GM19438 (cell line): ENCODE data around the gene FCHSD1.

Source experiments
- ATAC-seq: cut with Tn5 transposase; IDR thresholded peaks from one replicate; pipeline ENCODE4 v1.9.1; 2021; ENCODE audit warnings: low read depth; ENCODE audit not compliant: unreplicated experiment

FCHSD1 gene

GRCh38 chr5:141650851-141651727 is at the start of gene FCHSD1:
Gene FCHSD1 (minus strand): TSS chr5:141651418. CDS start chr5:141651368, 50 bp downstream.
- peak; percentile 94 for ATAC-seq

- ATAC-seq, result no peak
Measured at GRCh38 chr5:141697586-141697985, 46.4 kb upstream of the FCHSD1 start.

DNA sequence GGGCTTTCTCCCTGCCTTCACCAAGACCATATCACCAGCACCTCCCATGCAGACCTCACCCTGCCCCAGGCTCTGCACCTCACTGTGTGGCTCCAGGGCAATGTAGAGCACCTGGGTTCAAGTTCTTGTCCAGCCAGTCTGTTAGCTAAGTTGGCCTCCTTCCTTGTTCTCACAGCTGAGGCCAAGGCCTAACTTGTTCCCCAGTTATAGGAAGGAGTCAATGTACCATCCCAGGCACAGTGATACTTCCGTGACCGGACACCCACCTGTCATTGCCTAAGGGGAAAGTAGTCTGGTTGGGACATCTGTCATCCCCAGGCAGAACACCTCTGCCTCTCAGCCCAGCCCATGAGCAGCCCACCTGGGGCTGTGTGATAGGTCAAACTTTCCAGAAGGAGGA is 45.2 kb upstream of the FCHSD1 start:
- ATAC-seq, result no peak

DNA sequence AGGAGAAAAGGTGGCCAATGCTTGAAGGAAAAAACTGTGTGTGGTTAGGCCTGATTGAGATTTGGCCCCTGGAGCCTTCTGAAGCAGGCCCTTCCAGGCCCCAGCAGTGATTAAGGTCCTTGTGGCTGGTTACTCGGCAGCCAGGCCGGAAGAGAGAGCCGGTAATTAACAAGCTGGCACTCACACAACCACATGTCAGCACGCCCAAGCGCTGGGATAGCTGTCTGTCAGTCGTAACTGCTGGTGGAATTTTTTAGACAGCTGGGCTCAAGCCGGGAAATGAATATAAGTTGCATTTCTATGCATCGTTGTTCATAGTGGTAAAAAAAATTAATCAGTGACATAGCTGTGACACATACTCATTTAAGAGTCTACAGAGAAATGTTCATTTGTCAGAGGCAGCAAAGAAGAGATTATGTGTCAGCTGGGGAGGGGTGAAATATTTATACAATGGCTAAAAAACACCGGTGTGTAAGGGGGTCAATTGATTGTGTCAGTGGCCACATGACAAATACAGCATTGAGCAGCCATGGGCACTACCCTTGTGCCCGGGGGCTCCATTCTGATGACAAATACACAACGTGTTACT is 44.5 kb upstream of the FCHSD1 start:
- no peak for ATAC-seq

DNA sequence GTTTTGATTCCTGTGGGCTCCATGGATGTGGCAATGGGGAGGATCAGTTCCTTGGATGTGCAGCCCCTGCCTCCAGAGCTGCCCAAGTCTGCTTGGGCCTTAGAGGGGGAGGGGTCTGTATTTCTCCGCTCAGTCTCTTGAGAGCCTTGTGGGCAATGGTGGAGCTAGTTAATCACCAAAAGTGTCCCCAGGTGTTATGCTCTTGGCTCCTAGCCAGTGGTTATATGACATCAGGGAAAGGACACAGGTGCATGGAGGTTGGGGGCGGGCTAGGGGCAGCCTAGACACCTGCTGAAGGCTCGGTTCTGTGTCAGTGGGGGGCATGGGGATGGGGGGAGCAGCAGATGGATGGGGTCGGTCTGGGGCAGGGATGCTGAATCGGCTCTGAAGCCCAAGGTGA is 43.3 kb upstream of the FCHSD1 start:
- no peak for ATAC-seq

GRCh38 chr5:141692919-141693725 is 41.9 kb upstream of the FCHSD1 start:
- ATAC-seq, result no peak

DNA sequence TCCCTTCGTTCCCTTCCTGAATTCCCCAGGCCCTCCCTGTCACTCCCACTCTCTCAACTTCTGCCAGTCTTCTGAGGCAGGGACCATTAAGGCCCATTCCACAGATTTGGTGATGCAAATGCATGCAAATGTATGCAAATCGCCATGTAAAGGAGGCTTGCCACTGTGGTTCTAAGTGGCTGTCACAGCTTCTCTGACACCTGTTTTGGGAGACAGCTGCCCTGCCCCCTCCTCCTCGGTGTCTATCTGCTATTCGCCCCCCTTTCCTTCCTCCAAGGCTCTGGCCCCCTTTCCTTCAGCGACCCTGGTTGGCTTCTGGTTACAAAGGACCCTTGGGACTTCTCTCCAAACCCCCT is 41.3 kb upstream of the FCHSD1 start:
- ATAC-seq, result no peak

DNA sequence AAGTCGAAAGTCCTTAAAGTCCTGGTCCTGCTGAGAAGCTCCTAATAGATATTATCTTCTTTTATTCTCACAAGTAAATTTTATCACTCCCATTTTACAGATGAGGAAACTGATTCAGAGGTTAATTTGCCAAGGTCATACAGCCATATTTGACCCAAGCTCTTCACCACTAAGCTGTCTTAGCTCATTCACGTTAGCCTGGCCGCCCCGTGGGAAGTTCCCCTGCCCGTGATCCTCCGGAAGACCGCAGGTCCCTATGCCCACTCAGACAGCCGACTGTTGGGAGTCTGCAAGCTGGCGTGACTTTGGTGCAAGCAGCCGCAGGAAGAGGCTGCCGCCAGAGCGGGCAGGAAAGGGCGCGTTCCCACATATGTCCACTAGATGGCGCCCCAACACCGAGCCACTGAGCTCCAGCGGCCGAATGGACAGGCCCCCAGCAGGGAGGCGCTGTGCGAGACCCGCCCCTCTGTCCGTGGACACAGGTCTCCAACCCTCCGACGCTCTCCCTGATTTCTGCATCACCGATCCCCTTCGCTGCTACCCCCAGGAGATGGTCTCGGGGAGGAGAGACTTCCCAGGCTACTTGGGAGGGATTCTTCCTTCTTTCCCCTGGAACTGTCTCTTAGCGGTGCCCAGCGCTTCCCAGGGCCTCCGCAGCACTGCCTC is 40.8 kb upstream of the FCHSD1 start:
- peak; percentile 80 for ATAC-seq

DNA sequence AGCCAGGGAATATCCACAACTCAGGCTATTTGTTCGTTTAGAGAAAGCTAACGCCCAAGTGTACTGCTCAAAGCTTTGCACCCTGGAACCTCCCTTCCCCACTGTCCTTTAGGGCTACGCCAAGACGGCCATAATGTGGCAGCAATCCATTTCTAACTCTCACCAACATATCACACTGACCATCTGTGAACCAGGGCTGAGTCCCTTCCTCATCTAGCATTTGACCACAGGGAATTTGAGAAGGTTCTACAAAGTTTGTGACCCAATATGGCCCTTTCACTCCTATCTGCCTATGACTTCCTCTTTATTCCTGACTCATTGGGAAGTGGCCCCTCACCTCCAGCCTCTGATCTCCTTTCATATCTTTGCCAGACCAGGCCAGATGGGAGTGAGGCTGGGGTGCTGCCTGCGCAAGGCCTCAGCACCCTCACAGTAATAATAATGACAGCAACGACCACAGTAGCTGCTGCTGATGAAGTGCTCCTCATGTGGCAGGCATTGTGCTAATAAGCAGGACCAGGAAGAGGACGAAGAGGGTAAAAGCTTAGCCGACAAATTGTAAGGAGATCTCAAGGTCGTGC is 40.2 kb upstream of the FCHSD1 start:
- ATAC-seq, result no peak

DNA sequence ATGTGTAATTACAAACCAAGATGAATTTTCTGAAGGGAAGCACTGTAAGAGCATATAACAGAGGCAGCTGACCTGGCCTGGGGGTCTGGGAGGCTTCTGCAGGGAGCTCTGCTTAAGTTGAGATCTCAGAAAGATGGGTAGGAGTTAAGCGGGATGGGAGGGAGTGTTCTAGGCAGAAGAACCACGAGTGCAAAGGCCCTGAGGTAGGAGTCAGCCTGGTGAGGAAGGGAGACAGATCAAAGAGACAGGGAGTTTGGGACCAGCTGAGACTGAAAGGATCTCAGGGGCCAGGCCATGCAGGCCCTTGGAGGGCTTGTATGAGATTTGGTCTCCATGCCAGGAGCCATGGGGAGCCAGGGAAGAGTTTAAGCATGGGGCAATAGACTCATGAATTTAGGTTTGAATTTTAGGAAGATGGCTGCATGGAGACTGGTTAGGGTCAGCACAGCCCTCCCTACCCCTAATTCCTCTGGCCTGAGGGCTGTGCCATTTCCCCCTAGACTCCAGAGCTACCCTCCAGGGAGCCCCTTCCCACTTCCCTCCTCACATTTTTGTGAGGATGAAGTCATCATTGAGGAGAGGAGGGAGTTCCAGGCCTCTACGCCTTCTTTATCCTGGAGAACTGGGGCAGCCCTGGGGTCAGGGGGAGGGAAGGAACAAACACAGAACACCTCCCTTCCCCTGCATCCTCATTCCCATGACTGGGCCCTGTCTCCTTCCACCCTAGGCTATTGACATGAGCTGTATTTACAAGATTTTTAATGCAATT is 35.6 kb upstream of the FCHSD1 start:
- no peak for ATAC-seq

- no peak for ATAC-seq
Measured at GRCh38 chr5:141685591-141685990, 34.4 kb upstream of the FCHSD1 start.

- ATAC-seq, result no peak
Measured at GRCh38 chr5:141683596-141684141, 32.5 kb upstream of the FCHSD1 start.

DNA sequence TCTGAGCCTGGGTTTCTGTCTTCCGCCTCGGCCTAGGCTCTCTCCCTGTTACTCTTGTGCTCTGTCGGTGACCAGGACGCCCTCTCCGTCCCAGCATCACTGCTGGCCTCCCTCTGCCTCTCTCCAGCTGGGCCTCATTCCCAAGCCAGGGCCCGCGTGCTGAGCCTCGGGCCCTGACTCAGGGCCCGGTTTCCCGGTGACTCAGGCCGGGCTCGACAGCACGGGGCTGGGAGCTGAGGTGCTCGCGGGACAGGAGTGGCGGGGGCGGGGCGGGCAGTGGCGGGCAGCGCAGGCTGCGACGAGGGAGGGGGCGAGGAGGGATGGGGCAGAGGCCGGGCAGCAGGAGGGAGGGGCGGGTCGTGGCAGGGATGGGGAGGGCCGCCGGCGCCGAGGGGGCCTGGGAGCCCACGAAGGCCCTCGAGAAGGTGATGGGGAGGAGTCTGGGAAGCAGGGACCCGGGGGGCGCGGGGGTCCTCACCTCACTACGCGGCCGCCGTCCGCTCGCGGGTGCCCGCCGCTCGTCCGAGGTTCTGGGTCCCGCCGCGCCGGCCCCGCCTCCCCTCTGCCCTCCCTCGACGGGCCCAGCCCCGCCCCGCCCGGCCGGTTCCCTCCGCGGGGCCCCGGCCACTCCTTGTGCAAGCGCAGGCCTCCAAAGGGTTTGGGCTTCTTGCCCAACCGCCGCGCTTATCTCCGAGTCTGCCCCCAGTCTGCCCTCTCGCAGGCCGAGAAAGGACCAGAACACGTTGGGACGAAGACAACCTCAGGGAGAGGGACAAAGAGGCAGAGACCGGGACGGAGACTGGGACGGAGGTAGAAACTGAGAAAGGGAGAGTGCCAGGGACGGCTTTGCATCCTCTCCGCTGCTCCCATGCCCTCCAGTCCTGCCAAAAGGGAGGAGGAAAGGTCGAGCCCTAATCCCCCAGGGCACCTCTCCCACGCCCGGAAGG is 30.8 kb upstream of the FCHSD1 start, which contains the start of gene ARAP3:
TSS of gene ARAP3 (minus strand) at position 536 of the 947 bp plus-strand sequence. CDS start 1,744 bp downstream, outside the sequence.
- no peak for ATAC-seq

- no peak for ATAC-seq
Measured at GRCh38 chr5:141681295-141681694, 30.1 kb upstream of the FCHSD1 start.

GRCh38 chr5:141680751-141681201 is 29.6 kb upstream of the FCHSD1 start:
- ATAC-seq, result no peak

DNA sequence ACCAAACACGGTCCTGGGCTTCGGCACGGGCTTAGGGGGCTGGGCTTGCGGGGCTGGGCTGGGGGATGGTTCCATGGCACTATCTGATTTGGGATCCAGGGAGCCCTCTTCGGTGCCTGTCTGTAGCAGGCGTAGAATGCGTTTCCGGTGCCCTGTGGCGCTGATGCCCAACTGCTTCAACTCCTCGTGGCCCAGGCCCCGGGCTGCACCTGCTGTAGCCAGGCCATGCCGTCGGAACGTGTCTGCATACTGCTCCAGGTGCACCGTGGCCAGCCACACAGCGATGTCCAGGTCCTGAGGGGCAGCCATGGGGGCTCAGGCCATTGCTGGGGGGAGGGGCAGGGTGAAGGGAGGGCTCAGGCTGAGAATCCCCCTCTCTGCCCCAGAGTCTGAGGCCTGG is 29.0 kb upstream of the FCHSD1 start:
- ATAC-seq, result no peak

DNA sequence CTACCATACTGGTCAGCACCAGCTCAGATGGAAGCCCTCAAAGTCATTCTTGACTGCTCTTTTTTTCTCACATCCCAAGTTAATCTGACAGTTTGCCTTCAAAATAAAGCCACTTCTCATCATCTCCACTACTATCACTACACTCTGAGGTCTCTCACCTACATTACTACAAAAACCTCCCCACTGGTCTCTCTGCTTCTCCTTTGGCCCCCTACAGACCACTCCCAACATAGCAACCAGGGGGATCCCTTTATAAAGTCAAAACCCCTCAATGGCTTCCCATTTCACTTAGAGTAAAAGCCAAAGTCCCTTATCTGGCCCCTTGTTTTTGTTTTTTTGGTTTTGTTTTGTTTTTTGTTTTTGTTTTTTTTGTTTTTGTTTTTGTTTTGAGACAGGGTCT is 26.2 kb upstream of the FCHSD1 start:
- ATAC-seq, result no peak

GRCh38 chr5:141675672-141676071 is 24.5 kb upstream of the FCHSD1 start:
- ATAC-seq, result no peak
